HepG2 (cell line): ENCODE measurements around the gene EIF3L. TPM values are rescaled to one million over a fixed set of nuclear protein-coding genes. Genes with fewer than 3 reads are reported as not detected.
"Not testable (repeated sequence)": the region's sequence is repeated elsewhere in the genome, so short reads cannot be mapped to it uniquely, and the experiment has no call there.

Experiments used
- ATAC-seq: fragments of 200-7000 bp; cut with Tn5 transposase; 3 replicates; pipeline ENCODE4 v1.9.1; 2020; ENCODE audit warnings: mild to moderate bottlenecking, moderate library complexity
- BruUV-seq: library from RNA; stranded (reverse); fragments of 400-500 nt; replicated peaks from 2 replicates; lab custom pipeline; 2021; lab: Mats Ljungman, UMichigan
- CTCF ChIA-PET: fragments of 300-600 bp; formaldehyde crosslinking; extraction: SDS; loops from one replicate; lab custom pipeline; 2021; ENCODE audit warnings: low total read pairs, inconsistent platforms, low intra/inter-chr PET ratio; lab: Yijun Ruan, JAX
- POLR2A ChIA-PET: fragments of 350-600 bp; sonication (Branson Sonifier 250); formaldehyde crosslinking; loops from one replicate; lab custom pipeline; 2020; ENCODE audit warnings: antibody characterized with exemption, inconsistent platforms; lab: Yijun Ruan, JAX
- DNase-seq: peaks from one replicate; pipeline ENCODE4 v3.0.0-alpha.2; 2015; ENCODE audit warnings: low spot score
- FAIRE-seq: peaks from 3 replicates; lab custom pipeline; 2011; peaks lifted over from hg19 to GRCh38; lab: Jason Lieb, UNC
- H2AFZ ChIP-seq: one replicate; pipeline ENCODE4 v1.6.1; 2011; ENCODE audit warnings: low read length, inconsistent platforms
- H3K27ac ChIP-seq: fragments of 300-600 bp; 3 replicates; pipeline ENCODE4 v1.8.0; 2011; ENCODE audit warnings: mixed run types, mild to moderate bottlenecking, mixed read lengths, low read length, inconsistent platforms; ENCODE audit not compliant: insufficient read depth; ENCODE audit errors: extremely low read length
- H3K27me3 ChIP-seq, 2 experiments: fragments of 200-600 bp in 1 of 2; 2 replicates in 1 of 2; 3 replicates in 1 of 2; pipeline versions ENCODE4 v1.6.0 to v1.8.0; 2011; ENCODE audit warnings: low read length in 2 of 2, mild to moderate bottlenecking in 2 of 2, moderate library complexity in 2 of 2, inconsistent platforms in 1 of 2; ENCODE audit not compliant: insufficient read depth in 2 of 2, control insufficient read depth in 1 of 2
- H3K36me3 ChIP-seq, 2 experiments: fragments of 200-600 bp in 1 of 2; replicated peaks in 1 of 2; 2 replicates in 1 of 2; 3 replicates in 1 of 2; pipeline versions ENCODE4 v1.5.1 to v1.8.0; 2011; ENCODE audit warnings: low read length in 2 of 2, inconsistent platforms in 1 of 2; ENCODE audit not compliant: insufficient read depth in 2 of 2, control insufficient read depth in 1 of 2
- H3K4me1 ChIP-seq: 2 replicates; pipeline ENCODE4 v1.5.1; 2012; ENCODE audit warnings: low read length, inconsistent platforms; ENCODE audit not compliant: insufficient read depth
- H3K4me2 ChIP-seq: 2 replicates; pipeline ENCODE4 v1.6.0; 2011; ENCODE audit warnings: low read depth, low read length, inconsistent platforms
- H3K4me3 ChIP-seq, 3 experiments: fragments of 200-600 bp in 1 of 3; sonication (generic), shearing (Covaris generic) in 1 of 3; replicated peaks in 1 of 3; 2 replicates each; pipeline ENCODE4 v1.5.1; 2011 to 2016; ENCODE audit warnings: low read length in 3 of 3, inconsistent platforms in 2 of 3, low read depth in 2 of 3, mild to moderate bottlenecking in 2 of 3, control low read depth in 1 of 3, mixed read lengths in 1 of 3; ENCODE audit not compliant: insufficient read depth in 1 of 3
- H3K79me2 ChIP-seq: one replicate; pipeline ENCODE4 v1.6.1; 2011; ENCODE audit warnings: low read length, inconsistent platforms; ENCODE audit not compliant: insufficient read depth
- H3K9ac ChIP-seq: 2 replicates; pipeline ENCODE4 v1.6.0; 2011; ENCODE audit warnings: mild to moderate bottlenecking, low read depth, low read length, inconsistent platforms; ENCODE audit not compliant: insufficient read depth
- H3K9me3 ChIP-seq: 2 replicates; pipeline ENCODE4 v1.5.1; 2012; ENCODE audit warnings: mild to moderate bottlenecking, low read length
- H4K20me1 ChIP-seq: 2 replicates; pipeline ENCODE4 v1.6.0; 2011; ENCODE audit warnings: inconsistent platforms, mild to moderate bottlenecking, low read length, moderate library complexity; ENCODE audit not compliant: insufficient read depth
- ARNT2 ChIP-seq: sonication (generic); formaldehyde crosslinking; IDR thresholded peaks from 2 replicates; pipeline ENCODE4 v1.8.0; 2022; ENCODE audit warnings: mild to moderate bottlenecking, low read depth, missing genetic modification reagents, moderate library complexity
- ERF ChIP-seq: IDR thresholded peaks from 2 replicates; pipeline ENCODE4 v1.6.1; 2018; ENCODE audit warnings: missing biosample characterization, missing genetic modification reagents
- KDM3A ChIP-seq: IDR thresholded peaks from 2 replicates; pipeline ENCODE4 v1.6.1; 2018; ENCODE audit warnings: low read depth, missing compliant biosample characterization
- KLF9 ChIP-seq: IDR thresholded peaks from 2 replicates; pipeline ENCODE4 v1.6.1; 2016; ENCODE audit warnings: low read depth
- SALL2 ChIP-seq: sonication (generic); formaldehyde crosslinking; IDR thresholded peaks from 2 replicates; pipeline ENCODE4 v1.8.1; 2023; ENCODE audit warnings: mild to moderate bottlenecking, missing genetic modification reagents, inconsistent platforms
- whole genome bisulfite sequencing: methylation state at CpG from one replicate; pipeline ENCODE4 v1.1.6; 2017; ENCODE audit warnings: low lambda C conversion rate; 5-methylcytosine and 5-hydroxymethylcytosine counted together
- in situ Hi-C: cut with HindIII; loops from 2 replicates; pipeline ENCODE4 v1.10.0; 2017; ENCODE audit warnings: low pct_unique_long_range_greater_than_20kb; ENCODE audit not compliant: extremely low pct_ligation_motif_present
- intact Hi-C: fragments of 100-400 bp; cut with micrococcal nuclease; formaldehyde crosslinking; loops from one replicate; pipeline ENCODE4 v1.10.0; 2022; ENCODE audit not compliant: unreplicated experiment
- polyA plus RNA-seq, 8 experiments: library from polyadenylated mRNA; depleted of rRNA in 3 of 8; stranded (reverse) in 7 of 8; unstranded in 1 of 8; fragments of >200 nt; fragmentation: Illumina TruSeq in 4 of 8; extraction: Trizol in 4 of 8; gene quantifications; 2 replicates each; pipeline versions ENCODE4 v1.2.1 to v1.2.3, GENCODE V29; 2011 to 2016; ENCODE audit warnings: low read depth in 4 of 8, missing spikeins in 1 of 8, mixed read lengths in 1 of 8; ENCODE audit not compliant: insufficient read depth in 1 of 8
- total RNA-seq, 5 experiments: library from RNA; depleted of rRNA; stranded (reverse); fragments of >200 nt; fragmentation: Illumina TruSeq; extraction: Trizol; gene quantifications; 2 replicates each; pipeline ENCODE4 v1.2.3, GENCODE V29; 2016; ENCODE audit warnings: low read depth in 1 of 5
- TF ChIP-seq, protein P1 (sequence below): sonication (generic); formaldehyde crosslinking; IDR thresholded peaks from 2 replicates; pipeline ENCODE4 v1.5.1; 2020; ENCODE audit warnings: mild to moderate bottlenecking, missing genetic modification reagents, borderline replicate concordance
- TF ChIP-seq, protein P2 (sequence below): sonication (generic); formaldehyde crosslinking; IDR thresholded peaks from 2 replicates; pipeline ENCODE4 v1.4.0; 2020; ENCODE audit warnings: missing genetic modification reagents

EIF3L gene
- total and polyA plus RNA-seq, 2 of the 13 experiments (the other 11 are each of a cell fraction or from before 2014, with no cell fraction given): 514 to 793 TPM

- TF ChIP-seq, protein P1, sequence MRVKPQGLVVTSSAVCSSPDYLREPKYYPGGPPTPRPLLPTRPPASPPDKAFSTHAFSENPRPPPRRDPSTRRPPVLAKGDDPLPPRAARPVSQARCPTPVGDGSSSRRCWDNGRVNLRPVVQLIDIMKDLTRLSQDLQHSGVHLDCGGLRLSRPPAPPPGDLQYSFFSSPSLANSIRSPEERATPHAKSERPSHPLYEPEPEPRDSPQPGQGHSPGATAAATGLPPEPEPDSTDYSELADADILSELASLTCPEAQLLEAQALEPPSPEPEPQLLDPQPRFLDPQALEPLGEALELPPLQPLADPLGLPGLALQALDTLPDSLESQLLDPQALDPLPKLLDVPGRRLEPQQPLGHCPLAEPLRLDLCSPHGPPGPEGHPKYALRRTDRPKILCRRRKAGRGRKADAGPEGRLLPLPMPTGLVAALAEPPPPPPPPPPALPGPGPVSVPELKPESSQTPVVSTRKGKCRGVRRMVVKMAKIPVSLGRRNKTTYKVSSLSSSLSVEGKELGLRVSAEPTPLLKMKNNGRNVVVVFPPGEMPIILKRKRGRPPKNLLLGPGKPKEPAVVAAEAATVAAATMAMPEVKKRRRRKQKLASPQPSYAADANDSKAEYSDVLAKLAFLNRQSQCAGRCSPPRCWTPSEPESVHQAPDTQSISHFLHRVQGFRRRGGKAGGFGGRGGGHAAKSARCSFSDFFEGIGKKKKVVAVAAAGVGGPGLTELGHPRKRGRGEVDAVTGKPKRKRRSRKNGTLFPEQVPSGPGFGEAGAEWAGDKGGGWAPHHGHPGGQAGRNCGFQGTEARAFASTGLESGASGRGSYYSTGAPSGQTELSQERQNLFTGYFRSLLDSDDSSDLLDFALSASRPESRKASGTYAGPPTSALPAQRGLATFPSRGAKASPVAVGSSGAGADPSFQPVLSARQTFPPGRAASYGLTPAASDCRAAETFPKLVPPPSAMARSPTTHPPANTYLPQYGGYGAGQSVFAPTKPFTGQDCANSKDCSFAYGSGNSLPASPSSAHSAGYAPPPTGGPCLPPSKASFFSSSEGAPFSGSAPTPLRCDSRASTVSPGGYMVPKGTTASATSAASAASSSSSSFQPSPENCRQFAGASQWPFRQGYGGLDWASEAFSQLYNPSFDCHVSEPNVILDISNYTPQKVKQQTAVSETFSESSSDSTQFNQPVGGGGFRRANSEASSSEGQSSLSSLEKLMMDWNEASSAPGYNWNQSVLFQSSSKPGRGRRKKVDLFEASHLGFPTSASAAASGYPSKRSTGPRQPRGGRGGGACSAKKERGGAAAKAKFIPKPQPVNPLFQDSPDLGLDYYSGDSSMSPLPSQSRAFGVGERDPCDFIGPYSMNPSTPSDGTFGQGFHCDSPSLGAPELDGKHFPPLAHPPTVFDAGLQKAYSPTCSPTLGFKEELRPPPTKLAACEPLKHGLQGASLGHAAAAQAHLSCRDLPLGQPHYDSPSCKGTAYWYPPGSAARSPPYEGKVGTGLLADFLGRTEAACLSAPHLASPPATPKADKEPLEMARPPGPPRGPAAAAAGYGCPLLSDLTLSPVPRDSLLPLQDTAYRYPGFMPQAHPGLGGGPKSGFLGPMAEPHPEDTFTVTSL (CRISPR knock-in tag): peak; percentile 42; the same call in 1 of the 2 replicates
- TF ChIP-seq ARNT2 (CRISPR knock-in tag): peak; percentile 75; the same call in 1 of the 2 replicates
- TF ChIP-seq, protein P2, sequence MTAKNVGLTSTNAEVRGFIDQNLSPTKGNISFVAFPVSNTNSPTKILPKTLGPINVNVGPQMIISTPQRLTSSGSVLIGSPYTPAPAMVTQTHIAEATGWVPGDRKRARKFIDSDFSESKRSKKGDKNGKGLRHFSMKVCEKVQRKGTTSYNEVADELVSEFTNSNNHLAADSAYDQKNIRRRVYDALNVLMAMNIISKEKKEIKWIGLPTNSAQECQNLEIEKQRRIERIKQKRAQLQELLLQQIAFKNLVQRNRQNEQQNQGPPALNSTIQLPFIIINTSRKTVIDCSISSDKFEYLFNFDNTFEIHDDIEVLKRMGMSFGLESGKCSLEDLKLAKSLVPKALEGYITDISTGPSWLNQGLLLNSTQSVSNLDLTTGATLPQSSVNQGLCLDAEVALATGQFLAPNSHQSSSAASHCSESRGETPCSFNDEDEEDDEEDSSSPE: peak; percentile 68
- TF ChIP-seq KLF9 (CRISPR knock-in tag): 0 out of 2 replicates have a peak, but pooled peaks have one; percentile 53
- TF ChIP-seq SALL2 (CRISPR knock-in tag): peak; percentile 91; the same call in 1 of the 2 replicates
- 0 out of 2 replicates have a peak, but pooled peaks have one; percentile 64 for TF ChIP-seq KDM3A (CRISPR knock-in tag)
- TF ChIP-seq ERF: peak; percentile 78; the same call in 1 of the 2 replicates
These were observed at the start of gene EIF3L (continued) for GRCh38 chr22:37849089-37849751.

DNA sequence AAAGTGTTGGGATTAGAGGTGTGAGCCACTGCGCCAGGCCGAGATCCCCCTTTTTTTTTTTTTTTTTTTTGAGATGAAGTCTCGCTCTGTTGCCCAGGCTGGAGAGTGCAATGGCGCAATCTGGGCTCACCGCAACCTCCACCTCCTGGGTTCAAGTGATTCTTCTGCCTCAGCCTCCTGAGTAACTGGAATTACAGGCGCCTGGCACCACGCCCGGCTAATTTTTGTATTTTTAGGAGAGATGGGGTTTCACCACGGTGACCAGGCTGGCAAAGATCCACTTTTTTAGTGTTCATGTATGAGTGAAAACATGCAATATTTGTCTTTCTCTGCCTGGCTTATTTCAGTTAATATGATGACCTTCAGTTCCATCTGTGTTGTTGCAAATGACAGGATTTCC is 49.2 kb upstream of the EIF3L start:
- POLR2A ChIA-PET: interaction anchor here (0.7 kb wide), 1 partner anchor 96 kb away, joined by 3 read pairs; no protein-coding TSS in a partner anchor
- in situ Hi-C loops, H4K20me1 ChIP-seq, ATAC-seq, H3K4me2 ChIP-seq, H3K27me3 ChIP-seq, H3K36me3 ChIP-seq, H3K9ac ChIP-seq, FAIRE-seq, H3K27ac ChIP-seq, H3K79me2 ChIP-seq, CTCF ChIA-PET, BruUV-seq, H3K4me3 ChIP-seq, DNase-seq, H3K9me3 ChIP-seq, H2AFZ ChIP-seq: not testable (repeated sequence)
- 55% methylated on average over 9 of the region's 9 CpGs for WGBS
- H3K4me1 ChIP-seq: peaks cover 50% of the 10 kb centered on the region
- intact Hi-C loops: loop anchor here (5.0 to 10.0 kb wide), 2 partner anchors 53 to 145 kb away; partner anchors contain the start of gene PDXP
